GM12865 (cell line): ENCODE results near the gene HSPG2.

Experiments
- DNase-seq: peaks from one replicate; pipeline ENCODE4 v3.0.0; 2010; ENCODE audit warnings: low read depth
- H3K4me3 ChIP-seq: 2 replicates; pipeline ENCODE4 v1.5.1; 2011; ENCODE audit warnings: mild to moderate bottlenecking, low read depth, low read length, control low read depth
- CTCF ChIP-seq: IDR thresholded peaks from 2 replicates; pipeline ENCODE4 v1.5.1; 2011; ENCODE audit warnings: low read length, control low read depth, low read depth, inconsistent platforms; ENCODE audit not compliant: insufficient read depth; ENCODE audit errors: missing control alignments

The HSPG2 gene

DNA sequence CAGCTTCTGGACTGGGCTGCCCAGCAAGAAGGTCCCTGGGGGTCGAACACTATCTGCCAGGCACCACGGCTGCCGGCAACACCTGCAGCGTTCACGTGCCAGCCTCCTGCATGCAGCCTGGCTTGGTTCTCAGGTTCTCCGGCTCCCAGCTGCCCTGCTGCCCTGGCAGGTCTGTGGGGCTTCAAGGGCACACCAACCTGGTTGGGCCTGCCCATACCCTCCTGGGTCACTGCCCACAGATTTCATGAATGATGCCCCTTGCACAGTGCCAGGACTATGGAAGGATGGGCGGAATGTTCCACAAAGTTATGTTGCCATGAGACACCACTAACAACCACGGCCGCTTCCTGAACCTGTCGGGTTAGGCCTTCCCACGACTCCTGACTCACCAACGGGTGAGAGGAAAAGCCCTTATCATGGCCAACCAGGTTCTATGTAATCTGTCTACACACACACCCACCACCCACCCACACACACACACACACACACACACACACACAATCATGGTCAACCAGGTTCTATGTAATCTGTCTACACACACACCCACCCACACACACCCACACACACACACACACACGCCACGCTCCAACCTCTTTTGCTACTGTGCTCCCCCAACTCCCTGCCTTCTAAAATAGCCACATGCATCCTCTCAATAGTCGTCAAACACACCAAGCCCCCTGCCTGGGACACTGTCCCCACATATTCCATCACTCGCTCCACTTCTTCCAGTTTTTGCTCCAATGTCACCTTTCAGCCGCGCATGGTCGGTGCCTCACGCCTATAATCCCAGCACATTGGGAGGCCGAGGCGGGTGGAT, 32.2 kb downstream of the HSPG2 start:
- DNase-seq: no peak
- no peak for TF ChIP-seq CTCF
- no peak overlapping the region for H3K4me3 ChIP-seq

DNA sequence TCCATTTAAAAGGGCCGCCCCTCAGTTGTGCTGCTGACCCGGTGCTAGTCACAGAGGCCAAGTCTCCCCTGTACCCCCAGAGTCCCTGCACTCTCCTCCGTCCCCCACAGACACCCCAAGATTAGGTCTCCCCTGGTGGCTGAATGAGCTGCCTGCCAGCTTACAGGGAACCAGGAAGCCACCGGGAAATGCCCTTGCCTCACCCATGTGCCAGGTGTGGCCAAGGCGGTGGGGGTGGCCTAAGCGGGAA, 32.7 kb downstream of the HSPG2 start:
- no peak for DNase-seq
- no peak overlapping the region for H3K4me3 ChIP-seq
- TF ChIP-seq CTCF: no peak

DNA sequence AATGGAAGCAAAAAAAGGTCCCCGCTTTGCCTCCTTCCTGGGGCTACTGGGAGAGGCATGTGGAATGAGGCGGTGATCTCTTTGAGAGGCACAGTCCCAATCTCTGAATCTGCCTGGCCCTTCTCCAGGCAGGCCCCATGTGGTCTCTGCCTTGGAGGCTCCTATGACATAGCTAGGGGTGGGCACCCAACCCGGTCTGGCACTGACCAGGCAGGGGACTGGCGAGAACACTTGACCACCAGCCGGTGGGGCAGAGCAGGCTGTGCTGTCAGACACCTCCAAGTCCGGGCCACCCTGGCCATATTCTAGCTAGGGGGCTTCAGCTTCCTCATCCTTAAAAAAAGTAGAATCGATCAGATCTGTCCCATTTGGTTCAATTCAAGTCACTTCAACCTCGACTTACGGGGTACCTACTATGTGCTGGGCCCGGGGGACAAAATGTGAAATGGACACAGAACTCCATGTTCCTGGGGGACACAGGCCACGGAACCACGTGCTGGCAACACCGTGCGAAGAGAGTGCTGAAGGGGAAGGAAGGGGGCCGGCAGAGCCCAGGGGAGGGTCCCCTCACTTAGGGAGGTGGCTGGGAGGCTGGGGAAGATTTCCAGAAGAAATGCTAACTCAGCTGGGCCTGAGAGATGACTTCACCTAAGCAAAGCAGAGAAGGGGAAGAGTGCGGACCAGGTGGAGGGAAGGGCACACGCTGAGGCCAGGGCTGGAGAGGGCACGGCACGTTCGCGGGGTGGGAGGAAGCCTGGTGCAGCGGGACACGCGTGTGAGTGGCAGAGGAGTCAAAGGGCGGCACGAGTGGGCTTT, 33.3 kb downstream of the HSPG2 start:
- no peak for DNase-seq
- no peak for TF ChIP-seq CTCF
- H3K4me3 ChIP-seq: no peak overlapping the region

DNA sequence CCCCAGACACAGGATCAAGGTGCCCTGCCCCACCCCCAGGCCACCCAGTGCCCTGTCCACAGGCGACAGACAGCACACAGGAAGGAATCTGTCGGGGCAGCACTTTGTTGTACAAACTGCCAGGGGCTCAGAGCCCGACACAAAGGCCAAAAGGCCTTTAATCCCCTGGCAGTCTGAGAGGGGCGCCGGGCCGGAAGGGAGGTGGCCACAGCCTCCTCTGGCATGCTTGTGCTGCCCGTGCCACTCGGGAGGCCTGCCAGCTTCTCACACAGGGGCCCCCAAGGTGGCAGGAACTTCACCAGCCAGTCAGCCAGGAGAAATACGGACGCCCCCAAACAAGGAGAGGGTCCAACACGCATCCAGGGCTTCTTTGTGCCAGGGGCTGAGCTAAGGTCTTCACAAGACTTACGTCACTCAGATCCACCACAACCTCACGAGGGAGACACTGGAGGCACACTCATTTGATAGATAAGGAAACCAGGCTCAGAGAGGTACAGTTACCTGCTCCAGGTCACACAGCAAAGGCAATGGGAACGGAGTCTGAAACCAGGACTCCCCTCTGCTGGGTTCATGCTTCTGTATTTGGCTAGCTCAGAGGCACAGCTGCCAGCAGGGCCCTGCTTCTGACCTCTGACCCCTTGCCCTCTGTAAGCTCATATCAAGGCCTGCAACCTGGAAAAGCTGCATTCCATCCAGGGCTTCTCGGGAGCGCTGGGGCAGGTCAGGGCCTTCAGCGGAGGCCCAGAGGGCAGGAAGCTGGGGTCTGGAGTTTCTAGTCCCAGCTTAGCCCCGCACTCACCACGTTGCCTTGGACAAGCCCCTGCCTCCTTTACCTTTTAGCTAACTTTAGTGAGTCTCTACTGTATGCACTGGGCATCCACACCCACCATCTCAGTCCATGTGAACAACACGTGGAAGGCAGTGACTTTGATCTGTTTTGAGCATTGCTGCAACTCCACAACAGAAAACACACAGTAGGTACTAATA, 34.8 kb downstream of the HSPG2 start:
- no peak for TF ChIP-seq CTCF
- DNase-seq: no peak
- no peak overlapping the region for H3K4me3 ChIP-seq

- DNase-seq: no peak
- H3K4me3 ChIP-seq: no peak overlapping the region
- TF ChIP-seq CTCF: no peak
These were observed 35.6 kb downstream of the HSPG2 start for GRCh38 chr1:21901473-21901847.

- TF ChIP-seq CTCF: no peak
- DNase-seq: no peak
- H3K4me3 ChIP-seq: no peak overlapping the region
These were observed 36.2 kb downstream of the HSPG2 start for GRCh38 chr1:21900766-21901472.
